ENCODE measurements around the gene PLET1. TPM values are rescaled to one million over a fixed set of nuclear protein-coding genes. Genes with fewer than 3 reads are reported as not detected.

Gene PLET1
- total and polyA plus RNA-seq, 2 of the 4 experiments (the other 2 are of a cell fraction): not detected

GRCh38 chr11:112255067-112255720, 5.5 kb downstream of the PLET1 start:
- Histone ChIP-seq H2BK120ac (ENCODE audit: low read depth, low read length) (peak overlapping the region; percentile 83), H2BK15ac (ENCODE audit: low read depth, low read length) (peak overlapping the region; percentile 83; the same call in 2 of the 3 replicates), H3K18ac (ENCODE audit: low read depth, low read length) (peak overlapping the region; percentile 54), H3K79me1 (ENCODE audit: low read depth in 1 of 2, low read length in 2 of 2) (peaks cover 0 to 8% of the 10 kb centered on the region in 2 experiments; a peak in 1 of 4 replicates), H3K4ac (ENCODE audit: low read depth, low read length) (peak overlapping the region; percentile 77), H3K14ac (replicated peaks; ENCODE audit: low read depth, low read length) (peak overlapping the region; percentile 55), H2AFZ (replicated peaks; ENCODE audit: low read length, poor library complexity) (peak overlapping the region; percentile 46), H4K8ac (ENCODE audit: low read depth in 2 of 2, low read length in 2 of 2) (peak overlapping the region; percentile 11 to 85; a peak in 3 of 4 replicates), H2BK20ac (ENCODE audit: low read depth, low read length) (peak overlapping the region; percentile 70; the same call in 1 of the 2 replicates), H2AK5ac (ENCODE audit: low read depth, low read length) (peak overlapping the region; percentile 99), H4K20me1 (ENCODE audit: insufficient read depth, low read length) (no peaks in the 10 kb centered on the region), H3K9me3 (ENCODE audit: control insufficient read depth, insufficient read depth, low read length) (no peaks in the 10 kb centered on the region), H3K4me3 (ENCODE audit: insufficient read depth, low read depth, low read length) (no peak overlapping the region), H3K36me3 (ENCODE audit: control insufficient read depth, insufficient read depth, low read length) (no peaks in the 10 kb centered on the region), H3K23ac (ENCODE audit: low read depth, low read length) (peak overlapping the region; percentile 83; the same call in 1 of the 2 replicates), H3K9ac (ENCODE audit: low read depth, low read length) (no peak overlapping the region), H3K27ac (ENCODE audit: insufficient read depth, low read length) (0 out of 2 replicates have a peak overlapping the region, but pooled peaks have one; percentile 11), H4K91ac (ENCODE audit: insufficient read depth, low read depth, low read length) (peak overlapping the region; percentile 51), H2AK9ac (replicated peaks; ENCODE audit: low read depth, low read length, poor library complexity) (no peak overlapping the region), H3K27me3 (ENCODE audit: control insufficient read depth, insufficient read depth, low read length) (no peaks in the 10 kb centered on the region), H4K5ac (ENCODE audit: low read depth, low read length) (peak overlapping the region; percentile 55), H3K4me1 (ENCODE audit: control insufficient read depth, insufficient read depth, low read length) (peaks cover 5% of the 10 kb centered on the region), H3K56ac (ENCODE audit: extremely low read depth, insufficient read depth, low read length) (no peak overlapping the region), H2BK5ac (ENCODE audit: low read depth, low read length, poor library complexity, severe bottlenecking) (peak overlapping the region; percentile 91), H3K4me2 (ENCODE audit: low read depth, low read length) (peak overlapping the region; percentile 19), H3K9me1 (ENCODE audit: insufficient read depth, low read length) (peaks cover 14% of the 10 kb centered on the region)
- peak; percentile 58; the same call in 1 of the 2 replicates for TF ChIP-seq NFE2L2 (IDR thresholded peaks at IDR 0.05; ENCODE audit: low read depth, low read length)
- no peak for TF ChIP-seq MAZ (IDR thresholded peaks at IDR 0.05; ENCODE audit: borderline replicate concordance, low read depth, low read length)
- TF ChIP-seq MAFK (IDR thresholded peaks at IDR 0.05; ENCODE audit: low read depth, low read length): peak; percentile 50; the same call in 1 of the 2 replicates
- peak; percentile 48; the same call in 1 of the 2 replicates for TF ChIP-seq CEBPB (IDR thresholded peaks at IDR 0.05; ENCODE audit: low read depth, low read length)
- ChIA-PET POLR2A (ENCODE audit: unreplicated experiment) (no interaction called here), CTCF (interaction anchor here (0.5 kb wide), 1 partner anchor 16 kb away, joined by 3 read pairs; no protein-coding TSS in a partner anchor)
- WGBS, 2 experiments (ENCODE audit: extremely low coverage in 2 of 2, insufficient read length in 1 of 2): 10% methylated on average over 8 of the region's 15 CpGs; no CpG with 5 or more reads in 1 of the 2 experiments
- intact Hi-C loops (cut with micrococcal nuclease): no loop called here
- ATAC-seq (ENCODE audit: low read depth) (peak; percentile 79), DNase-seq (peak; percentile 88)
- in situ Hi-C loops (cut with MboI; ENCODE audit: low sequenced_read_pairs): no loop called here
- BruUV-seq (replicated peaks): no TSS peak
- dilution Hi-C loops (cut with HindIII; ENCODE audit: low sequenced_read_pairs, unreplicated experiment): no loop called here
